ENCODE measurements around the gene NTMT1.
A peak's percentile ranks its signal among the peaks of the same experiment; 100 is the strongest.
"Not testable (repeated sequence)": the region's sequence is repeated elsewhere in the genome, so short reads cannot be mapped to it uniquely, and the experiment has no call there.

NTMT1 gene, protein sequence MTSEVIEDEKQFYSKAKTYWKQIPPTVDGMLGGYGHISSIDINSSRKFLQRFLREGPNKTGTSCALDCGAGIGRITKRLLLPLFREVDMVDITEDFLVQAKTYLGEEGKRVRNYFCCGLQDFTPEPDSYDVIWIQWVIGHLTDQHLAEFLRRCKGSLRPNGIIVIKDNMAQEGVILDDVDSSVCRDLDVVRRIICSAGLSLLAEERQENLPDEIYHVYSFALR

DNA sequence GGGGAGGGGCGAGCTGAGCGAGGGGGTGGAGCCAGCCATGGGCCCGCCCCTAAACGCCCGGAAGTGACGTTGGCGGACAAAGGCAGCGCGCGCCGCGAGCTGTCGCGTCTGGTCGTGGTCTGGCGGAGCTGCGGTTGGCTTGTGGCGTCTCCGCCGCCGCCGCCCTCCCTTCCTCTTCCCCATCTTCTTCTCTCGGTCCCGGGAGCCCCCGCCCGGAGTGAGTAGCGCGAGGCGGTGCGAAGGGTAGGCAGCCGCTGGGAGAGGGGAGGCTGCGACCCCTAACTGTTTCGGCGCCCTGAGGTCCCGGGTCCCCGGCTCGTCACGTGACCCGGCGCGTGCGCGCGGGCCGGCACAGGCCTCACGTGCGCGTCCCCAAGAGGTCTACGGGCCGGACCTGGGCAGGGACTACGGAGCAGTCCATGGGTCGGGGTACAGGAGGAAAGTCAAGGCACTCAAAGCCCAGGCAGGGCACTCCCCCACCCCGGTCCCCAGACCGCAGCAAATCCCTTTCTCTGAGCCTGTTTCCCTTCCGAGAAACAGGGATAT, at the start of gene NTMT1:
Gene NTMT1, plus strand, starts transcription at position 85 of the 546 bp plus-strand sequence. CDS start 6,541 bp downstream, outside the sequence.
- DNase-seq = peak; percentile 29 to 79

GRCh38 chr9:129576546-129577543, 49.1 kb upstream of the NTMT1 start:
- DNase-seq = no peak

DNA sequence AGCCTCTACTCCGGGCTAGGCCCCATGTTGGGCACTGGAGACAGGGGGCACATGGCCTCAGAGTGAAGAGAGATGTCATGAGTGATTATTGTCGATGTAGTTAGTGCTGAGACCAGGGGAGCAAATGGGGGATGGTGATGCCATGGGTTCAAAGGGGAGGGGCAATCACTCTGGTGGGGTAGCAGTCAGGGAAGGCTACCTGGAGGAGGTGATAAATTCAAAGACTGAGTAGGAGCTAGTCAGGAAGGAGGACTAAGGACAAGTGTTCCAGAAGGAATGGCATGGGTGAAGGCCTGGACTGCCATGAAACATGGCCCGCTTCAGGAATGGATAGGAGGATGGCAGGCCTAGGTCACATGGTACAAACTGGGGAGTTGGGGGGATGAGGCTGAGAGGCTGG, 46.7 kb upstream of the NTMT1 start:
- no peak for DNase-seq

DNA sequence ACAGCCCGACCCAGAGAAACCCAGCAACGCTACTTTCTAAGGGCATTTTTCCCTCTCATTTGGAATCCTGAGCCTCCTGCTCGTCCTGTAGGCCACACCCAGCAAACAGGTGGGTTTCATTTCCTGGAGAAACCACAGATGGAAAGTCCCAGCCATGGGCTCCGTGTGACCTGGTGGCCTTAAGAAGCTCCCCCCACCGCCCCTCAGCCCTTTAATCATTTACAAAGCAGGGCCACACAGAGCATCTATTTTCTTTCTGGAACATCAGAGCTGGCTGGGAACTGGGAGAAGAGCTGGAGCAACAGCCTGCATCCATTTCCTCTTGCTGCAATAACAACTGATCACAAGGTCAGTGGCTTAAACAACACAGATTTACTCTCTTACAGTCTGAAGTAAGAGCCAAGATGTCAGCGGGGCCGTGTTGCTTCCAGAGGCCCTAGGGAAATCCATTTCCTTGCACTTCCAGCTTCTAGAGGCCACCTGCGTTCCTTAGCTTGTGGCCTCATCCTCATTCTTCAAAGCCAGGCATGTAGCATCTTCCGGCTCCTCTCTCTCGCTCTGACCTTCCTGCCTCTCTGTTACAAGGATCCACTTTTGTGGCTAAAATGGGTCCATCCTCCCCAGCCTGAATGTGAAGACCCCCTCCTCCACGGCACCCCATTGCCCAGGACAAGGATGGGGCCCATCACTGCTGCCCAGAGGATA, 45.6 kb upstream of the NTMT1 start:
- DNase-seq = no peak

DNA sequence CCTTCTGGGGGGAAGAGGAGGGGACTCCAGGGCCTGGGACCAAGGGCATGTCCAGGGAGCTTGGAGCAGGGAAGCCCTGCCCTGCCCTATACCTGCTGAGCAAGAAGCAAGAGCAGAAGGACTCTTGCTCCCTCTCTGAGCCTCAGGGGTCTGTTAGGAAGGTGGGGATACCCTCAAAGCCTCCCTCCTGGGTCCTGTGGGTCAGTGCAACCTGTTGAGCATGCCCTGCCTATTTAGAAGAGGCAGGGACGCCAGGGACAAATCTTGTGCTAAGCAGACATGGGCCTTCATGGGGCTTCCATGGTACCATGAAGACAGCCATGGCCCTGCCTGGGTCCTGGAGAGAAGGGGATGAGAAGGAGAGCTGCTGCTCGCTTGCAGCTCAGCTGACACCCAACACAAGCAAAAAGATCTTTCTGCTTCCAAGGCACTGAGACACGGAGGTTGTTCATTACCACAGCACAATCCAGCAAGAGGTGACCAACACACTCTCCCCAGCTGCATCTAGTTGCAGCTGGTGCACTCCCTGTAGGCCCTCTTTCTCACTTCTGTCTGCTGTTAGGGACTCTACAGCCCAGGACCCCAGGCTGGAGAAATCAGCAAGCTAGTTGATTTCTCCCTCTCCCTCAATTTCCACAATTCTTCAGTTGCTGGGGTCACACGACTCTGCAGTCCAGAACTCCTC, 44.3 kb upstream of the NTMT1 start:
- DNase-seq = no peak

DNA sequence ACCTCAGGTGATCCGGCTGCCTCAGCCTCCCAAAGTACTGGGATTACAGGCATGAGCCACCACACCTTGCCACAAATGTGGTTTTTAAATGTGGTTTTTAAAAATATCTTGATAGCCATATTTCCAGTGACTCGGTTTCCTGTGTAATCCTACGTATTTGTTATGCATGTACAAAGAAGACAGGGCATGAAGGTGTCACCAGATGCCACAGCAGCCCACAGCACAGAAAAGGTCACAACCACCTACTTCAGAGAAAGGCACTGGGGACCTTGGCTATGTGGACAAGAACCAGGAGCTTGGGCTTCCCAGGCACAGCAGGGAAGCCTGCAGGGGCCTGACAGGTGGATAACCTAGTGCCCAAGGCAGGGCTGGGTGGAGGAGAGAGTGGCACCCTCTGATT, 43.1 kb upstream of the NTMT1 start:
- DNase-seq = no peak

DNA sequence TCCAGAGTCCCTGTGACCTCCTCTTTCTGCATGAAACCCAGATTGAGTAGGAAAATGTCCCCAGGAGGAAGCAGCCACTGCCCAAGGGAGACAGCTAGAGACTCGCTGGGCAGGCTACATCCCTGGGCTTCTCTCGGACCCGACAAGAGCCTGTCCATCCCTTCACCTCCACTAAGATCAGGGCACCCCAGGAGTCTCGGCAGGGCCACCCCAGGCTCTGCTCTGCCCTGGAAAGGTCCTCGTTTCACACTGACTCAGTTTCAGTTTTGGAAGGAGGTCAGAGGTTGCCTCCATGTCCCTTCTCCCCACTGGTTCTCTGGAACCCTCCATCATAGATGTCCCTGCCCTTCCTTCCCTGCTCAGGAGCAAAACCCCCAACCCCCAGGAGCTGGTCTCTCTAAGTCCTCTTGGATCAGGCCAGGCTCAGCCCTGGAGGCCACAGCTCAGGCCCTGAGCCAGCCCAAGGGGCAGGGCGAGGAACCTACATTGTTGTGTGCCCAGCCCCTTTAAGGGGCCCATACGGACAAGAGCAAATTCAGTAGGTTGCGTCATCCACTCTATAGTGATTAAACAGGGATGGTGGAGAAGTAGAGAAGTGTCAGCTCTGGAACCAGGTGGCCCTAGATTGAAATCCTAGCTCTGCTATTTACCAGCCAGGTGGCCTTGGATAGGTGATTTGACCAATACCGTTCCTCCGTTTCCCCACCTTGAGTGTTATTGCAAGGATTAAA, 42.5 kb upstream of the NTMT1 start:
- no peak for DNase-seq

DNA sequence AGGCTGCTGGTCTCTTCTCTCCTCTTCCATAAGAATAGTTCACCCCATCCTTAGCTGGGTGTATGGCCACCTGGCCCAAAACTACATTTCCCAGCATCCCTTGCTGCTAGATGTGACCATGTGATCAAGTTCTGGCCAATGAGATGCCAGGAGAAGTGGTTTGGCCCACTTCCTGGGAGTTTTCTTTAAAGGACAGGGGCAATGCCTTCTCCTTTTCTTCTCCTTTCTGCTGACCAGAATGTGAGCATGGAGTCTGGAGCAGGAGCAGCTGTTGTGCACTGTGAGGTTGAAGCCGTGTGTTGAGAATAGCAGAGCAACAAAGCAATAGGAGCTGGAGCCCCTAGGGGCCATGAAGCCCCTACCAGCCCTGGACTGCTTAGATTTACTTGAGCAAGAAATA, 41.8 kb upstream of the NTMT1 start:
- DNase-seq = peak; percentile 22 to 64

DNA sequence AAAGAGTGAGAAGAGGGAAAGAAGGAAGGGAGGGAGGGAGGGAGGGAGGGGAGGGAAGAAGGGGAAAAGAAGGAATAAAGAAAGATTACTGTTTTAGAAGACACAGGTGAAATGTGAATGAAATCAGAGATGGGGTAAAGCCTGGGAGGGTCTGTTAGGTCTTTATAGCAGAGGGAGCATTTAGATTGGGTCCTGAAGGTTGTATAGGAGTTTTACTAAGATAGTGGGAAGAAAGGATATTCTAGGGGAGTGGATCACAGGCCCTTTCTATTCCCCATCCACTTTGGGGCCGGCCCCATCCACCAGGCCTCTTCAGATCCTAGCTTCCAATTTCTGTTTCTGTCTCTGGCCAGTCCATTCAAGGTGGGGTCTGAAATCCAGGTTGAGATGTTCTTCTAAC, 40.6 kb upstream of the NTMT1 start:
- no peak for DNase-seq

DNA sequence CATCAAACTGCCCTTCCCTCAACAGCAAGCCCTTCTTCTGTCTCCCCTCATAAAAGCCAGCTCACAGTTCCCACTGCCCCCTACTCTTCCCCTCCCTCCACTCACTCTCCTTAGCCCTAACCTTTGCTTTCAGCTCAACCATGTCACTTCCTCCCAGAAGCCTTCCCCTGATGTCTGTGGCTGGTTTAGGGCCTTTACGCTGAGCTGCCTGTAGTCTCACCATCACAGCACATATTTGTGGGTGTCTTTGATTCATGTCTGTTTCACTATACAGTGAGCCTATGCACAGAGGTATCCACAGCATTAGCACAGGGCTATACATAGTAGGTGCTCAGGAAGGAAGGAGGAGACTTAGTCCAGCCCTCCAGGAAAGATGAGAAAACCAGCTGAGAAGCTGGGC, 39.7 kb upstream of the NTMT1 start:
- no peak for DNase-seq

GRCh38 chr9:129586685-129587084, 39.3 kb upstream of the NTMT1 start:
- no peak for DNase-seq

GRCh38 chr9:129587487-129588262, 38.3 kb upstream of the NTMT1 start:
- no peak for DNase-seq

DNA sequence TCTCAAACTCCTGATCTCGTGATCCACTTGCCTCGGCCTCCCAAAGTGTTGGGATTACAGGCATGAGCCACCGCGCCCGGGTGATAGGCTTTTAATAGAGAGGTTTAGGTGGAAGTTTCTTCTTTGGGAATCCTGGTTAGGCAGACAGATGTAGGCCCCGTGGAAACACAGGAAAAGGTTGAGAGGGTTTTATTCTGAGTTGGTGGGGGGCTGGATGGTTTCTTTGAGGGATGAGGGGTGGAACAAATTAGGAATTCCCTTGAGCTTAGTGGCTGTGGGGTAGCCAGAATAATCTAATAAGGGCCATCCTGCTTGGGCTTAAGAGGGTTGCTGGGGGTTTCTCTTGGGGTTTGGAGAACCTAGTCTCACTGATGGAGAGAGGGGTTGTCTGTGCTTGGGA, 35.5 kb upstream of the NTMT1 start:
- no peak for DNase-seq

- DNase-seq = no peak
Observed at GRCh38 chr9:129591916-129592315, 34.0 kb upstream of the NTMT1 start.

DNA sequence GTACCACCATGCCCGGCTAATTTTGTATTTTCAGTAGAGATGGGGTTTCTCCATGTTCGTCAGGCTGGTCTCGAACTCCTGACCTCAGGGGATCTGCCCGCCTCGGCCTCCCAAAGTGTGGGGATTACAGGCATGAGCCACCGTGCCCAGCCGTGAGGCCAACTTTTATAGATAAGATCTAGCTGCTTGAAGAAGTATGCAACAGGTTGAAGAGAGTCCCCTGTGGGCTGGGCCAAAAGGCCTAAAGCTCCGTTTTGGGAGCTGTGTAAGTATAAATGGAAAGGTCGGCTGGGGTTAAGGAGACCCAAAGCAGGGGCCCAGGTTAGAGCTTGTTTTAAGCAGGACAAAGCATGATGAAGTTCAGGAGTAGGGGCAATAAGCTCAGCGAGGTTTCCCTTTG, 33.2 kb upstream of the NTMT1 start:
- not testable (repeated sequence) for DNase-seq

DNA sequence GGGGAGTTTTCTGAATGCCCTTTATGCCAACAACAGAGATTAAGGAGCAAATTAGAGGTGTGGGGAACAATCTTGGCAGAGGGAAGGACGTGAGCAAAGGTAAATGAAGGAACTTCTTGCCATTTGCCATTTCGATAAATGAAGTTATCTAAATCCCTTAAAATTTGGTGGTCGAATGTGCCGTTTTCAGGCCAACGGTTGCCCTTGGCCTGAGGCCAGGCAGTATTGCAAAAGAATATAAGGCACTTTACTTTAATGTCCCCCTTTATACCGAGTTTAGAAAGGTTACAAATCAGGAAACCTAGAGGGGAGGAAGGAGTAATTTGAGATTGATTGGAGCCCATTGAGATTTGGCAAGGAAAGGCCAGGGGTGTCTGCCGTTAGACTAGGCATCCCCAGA, 31.3 kb upstream of the NTMT1 start:
- no peak for DNase-seq

- DNase-seq = no peak
Observed at GRCh38 chr9:129595311-129595741, 30.6 kb upstream of the NTMT1 start.

DNA sequence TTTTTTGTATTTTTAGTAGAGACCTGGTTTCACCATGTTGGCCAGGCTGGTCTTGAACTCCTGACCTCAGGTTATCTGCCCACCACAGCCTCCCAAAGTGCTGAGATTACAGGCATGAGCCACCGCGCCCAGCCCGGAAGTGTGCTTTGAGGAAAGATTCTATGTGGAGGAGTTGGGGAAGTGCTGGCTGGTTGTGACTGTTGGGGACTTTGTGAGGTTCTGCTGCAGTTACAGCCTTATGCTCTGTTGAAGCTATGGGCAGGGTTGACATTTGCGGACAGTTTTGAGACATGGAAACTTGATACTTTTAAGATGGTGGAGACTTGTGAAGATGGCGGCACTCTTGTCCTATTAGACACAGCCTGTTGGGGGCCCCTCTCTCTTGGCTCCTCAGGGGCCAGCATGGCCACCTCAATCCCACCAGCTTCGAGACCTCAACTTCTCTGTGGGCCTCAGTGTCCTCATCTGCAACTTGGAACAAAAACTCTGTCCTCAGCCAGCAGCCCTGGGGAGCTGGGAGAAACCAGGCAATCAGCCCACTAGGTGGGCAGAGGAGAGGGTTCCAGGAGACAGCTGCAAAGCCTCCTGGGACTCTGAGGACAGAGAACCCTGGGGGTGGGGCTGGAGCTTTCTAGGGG, 29.9 kb upstream of the NTMT1 start:
- DNase-seq = no peak

GRCh38 chr9:129596541-129597331, 29.2 kb upstream of the NTMT1 start:
- DNase-seq = no peak
